IMR-90 (cell line): ENCODE measurements around the gene MRFAP1L1. TPM values are rescaled to one million over a fixed set of nuclear protein-coding genes. Genes with fewer than 3 reads are reported as not detected.

Source experiments
- ATAC-seq: fragments of 200-7000 bp; cut with Tn5 transposase; 2 replicates; pipeline ENCODE4 v1.9.1; 2020; ENCODE audit warnings: low read depth, mild to moderate bottlenecking, moderate library complexity
- BruUV-seq: library from RNA; stranded (reverse); fragments of 400-500 nt; replicated peaks from 2 replicates; lab custom pipeline; 2021; lab: Mats Ljungman, UMichigan
- CTCF ChIA-PET: fragments of 300-600 bp; formaldehyde crosslinking; extraction: SDS; loops from one replicate; lab custom pipeline; 2021; ENCODE audit warnings: antibody characterized with exemption; lab: Yijun Ruan, JAX
- POLR2A ChIA-PET: fragments of 300-600 bp; sonication (Branson Sonifier 250); formaldehyde crosslinking; loops from one replicate; lab custom pipeline; 2022; ENCODE audit warnings: antibody characterized with exemption; ENCODE audit not compliant: unreplicated experiment; lab: Charles Lee
- DNase-seq: peaks from one replicate; pipeline ENCODE4 v3.0.0; 2013
- H2AFZ ChIP-seq: replicated peaks from 2 replicates; pipeline ENCODE3; 2013; ENCODE audit warnings: low read length, mild to moderate bottlenecking; ENCODE audit not compliant: poor library complexity
- H2AK5ac ChIP-seq: 2 replicates; pipeline ENCODE4 v1.6.1; 2013; ENCODE audit warnings: low read depth, low read length, inconsistent platforms
- H2AK9ac ChIP-seq: replicated peaks from 2 replicates; pipeline ENCODE3; 2013; ENCODE audit warnings: mild to moderate bottlenecking, low read depth, low read length, moderate library complexity; ENCODE audit not compliant: poor library complexity
- H2BK120ac ChIP-seq: 2 replicates; pipeline ENCODE4 v1.6.1; 2013; ENCODE audit warnings: low read depth, low read length, inconsistent platforms
- H2BK15ac ChIP-seq: 3 replicates; pipeline ENCODE4 v1.6.1; 2013; ENCODE audit warnings: low read depth, low read length, inconsistent platforms
- H2BK20ac ChIP-seq: 2 replicates; pipeline ENCODE4 v1.6.1; 2013; ENCODE audit warnings: low read depth, mild to moderate bottlenecking, inconsistent platforms, low read length, moderate library complexity
- H2BK5ac ChIP-seq: 2 replicates; pipeline ENCODE4 v1.6.1; 2013; ENCODE audit warnings: mild to moderate bottlenecking, low read depth, low read length, inconsistent platforms; ENCODE audit not compliant: poor library complexity, severe bottlenecking
- H3K14ac ChIP-seq: replicated peaks from 2 replicates; pipeline ENCODE4 v1.6.1; 2013; ENCODE audit warnings: low read depth, low read length, inconsistent platforms
- H3K18ac ChIP-seq: 2 replicates; pipeline ENCODE4 v1.6.1; 2013; ENCODE audit warnings: low read depth, low read length, control low read depth
- H3K23ac ChIP-seq: 2 replicates; pipeline ENCODE4 v1.6.1; 2013; ENCODE audit warnings: low read depth, low read length, inconsistent platforms
- H3K27ac ChIP-seq: 2 replicates; pipeline ENCODE4 v1.5.1; 2013; ENCODE audit warnings: mild to moderate bottlenecking, control low read depth, low read length; ENCODE audit not compliant: insufficient read depth
- H3K27me3 ChIP-seq: 2 replicates; pipeline ENCODE4 v1.6.1; 2013; ENCODE audit warnings: low read length; ENCODE audit not compliant: control insufficient read depth, insufficient read depth
- H3K36me3 ChIP-seq: 2 replicates; pipeline ENCODE4 v1.6.1; 2013; ENCODE audit warnings: low read length, mixed read lengths; ENCODE audit not compliant: control insufficient read depth, insufficient read depth
- H3K4ac ChIP-seq: 2 replicates; pipeline ENCODE4 v1.6.1; 2013; ENCODE audit warnings: low read depth, low read length, inconsistent platforms
- H3K4me1 ChIP-seq: 2 replicates; pipeline ENCODE4 v1.6.1; 2013; ENCODE audit warnings: low read length, mixed read lengths; ENCODE audit not compliant: control insufficient read depth, insufficient read depth
- H3K4me2 ChIP-seq: 2 replicates; pipeline ENCODE4 v1.6.1; 2013; ENCODE audit warnings: low read depth, mild to moderate bottlenecking, control low read depth, low read length, moderate library complexity
- H3K4me3 ChIP-seq: 2 replicates; pipeline ENCODE4 v1.5.1; 2013; ENCODE audit warnings: low read depth, mild to moderate bottlenecking, control low read depth, low read length, moderate library complexity; ENCODE audit not compliant: insufficient read depth
- H3K56ac ChIP-seq: 2 replicates; pipeline ENCODE4 v1.6.1; 2013; ENCODE audit warnings: low read length, inconsistent platforms; ENCODE audit not compliant: insufficient read depth; ENCODE audit errors: extremely low read depth
- H3K79me1 ChIP-seq, 2 experiments: 2 replicates each; pipeline ENCODE4 v1.6.1; 2013; ENCODE audit warnings: low read length in 2 of 2, inconsistent platforms in 1 of 2, low read depth in 1 of 2
- H3K9ac ChIP-seq: 2 replicates; pipeline ENCODE4 v1.6.1; 2013; ENCODE audit warnings: low read depth, low read length, control low read depth
- H3K9me1 ChIP-seq: 2 replicates; pipeline ENCODE4 v1.6.1; 2013; ENCODE audit warnings: low read length, inconsistent platforms; ENCODE audit not compliant: insufficient read depth
- H3K9me3 ChIP-seq: 2 replicates; pipeline ENCODE4 v1.6.1; 2013; ENCODE audit warnings: low read length; ENCODE audit not compliant: control insufficient read depth, insufficient read depth
- H4K20me1 ChIP-seq: 2 replicates; pipeline ENCODE4 v1.6.1; 2013; ENCODE audit warnings: low read length, inconsistent platforms; ENCODE audit not compliant: insufficient read depth
- H4K5ac ChIP-seq: 2 replicates; pipeline ENCODE4 v1.6.1; 2013; ENCODE audit warnings: mild to moderate bottlenecking, low read depth, low read length, control low read depth
- H4K8ac ChIP-seq, 2 experiments: 2 replicates each; pipeline ENCODE4 v1.6.1; 2013; ENCODE audit warnings: low read depth in 2 of 2, low read length in 2 of 2, control low read depth in 1 of 2, inconsistent platforms in 1 of 2
- H4K91ac ChIP-seq: 2 replicates; pipeline ENCODE4 v1.6.1; 2013; ENCODE audit warnings: low read depth, low read length, inconsistent platforms; ENCODE audit not compliant: insufficient read depth
- BHLHE40 ChIP-seq: fragments of 150-350 bp; IDR thresholded peaks from 2 replicates; pipeline ENCODE4 v1.6.1; 2016; ENCODE audit warnings: mild to moderate bottlenecking, low read depth, low read length
- MAFK ChIP-seq: IDR thresholded peaks from 2 replicates; pipeline ENCODE4 v1.6.1; 2012; ENCODE audit warnings: low read depth, low read length, improper control_type of control experiment
- MXI1 ChIP-seq: IDR thresholded peaks from 2 replicates; pipeline ENCODE4 v1.6.1; 2012; ENCODE audit warnings: low read depth, mild to moderate bottlenecking, low read length, moderate library complexity, borderline replicate concordance
- POLR2A ChIP-seq: IDR thresholded peaks from 2 replicates; pipeline ENCODE4 v1.6.1; 2012; ENCODE audit warnings: mild to moderate bottlenecking, low read depth, low read length
- RCOR1 ChIP-seq: IDR thresholded peaks from 2 replicates; pipeline ENCODE4 v1.6.1; 2012; ENCODE audit warnings: mild to moderate bottlenecking, low read length, improper control_type of control experiment; ENCODE audit not compliant: insufficient replicate concordance
- RFX5 ChIP-seq: IDR thresholded peaks from 2 replicates; pipeline ENCODE4 v1.8.0; 2012; ENCODE audit warnings: low read depth, mild to moderate bottlenecking, low read length, moderate library complexity
- SMC3 ChIP-seq: fragments of 150-350 bp; IDR thresholded peaks from 2 replicates; pipeline ENCODE4 v1.6.1; 2016; ENCODE audit warnings: low read depth, mild to moderate bottlenecking, antibody characterized with exemption, low read length, moderate library complexity
- WGBS, 2 experiments: methylation state at CpG; one replicate each; pipeline versions ENCODE4 v1.1.5 to v1.1.7; 2013; ENCODE audit warnings: missing lambda C conversion rate in 2 of 2; ENCODE audit not compliant: insufficient read length in 1 of 2; ENCODE audit errors: extremely low coverage in 2 of 2; 5-methylcytosine and 5-hydroxymethylcytosine counted together
- dilution Hi-C: fragments of 300-500 bp; cut with HindIII; formaldehyde crosslinking; loops from one replicate; pipeline ENCODE4 v1.14.3; 2018; ENCODE audit warnings: low sequenced_read_pairs; ENCODE audit not compliant: unreplicated experiment
- in situ Hi-C: fragments of 300-500 bp; cut with MboI; formaldehyde crosslinking; loops from 3 replicates; pipeline ENCODE4 v1.14.3; 2019; ENCODE audit warnings: low sequenced_read_pairs, inconsistent platforms, mixed read lengths
- intact Hi-C: fragments of 100-400 bp; cut with micrococcal nuclease; formaldehyde crosslinking; loops from 2 replicates; pipeline ENCODE4 v1.10.0; 2022
- polyA plus RNA-seq, 3 experiments: library from polyadenylated mRNA; depleted of rRNA; stranded (reverse); fragments of >200 nt; gene quantifications; 2 replicates each; pipeline ENCODE4 v1.2.3, GENCODE V29; 2012; ENCODE audit warnings: low replicate concordance in 1 of 3
- total RNA-seq: library from RNA; depleted of rRNA; stranded (reverse); fragments of >200 nt; gene quantifications from 2 replicates; pipeline ENCODE4 v1.2.3, GENCODE V29; 2012
- TF ChIP-seq, protein P1 (sequence below): conservative IDR thresholded peaks from 2 replicates; pipeline ENCODE4 v1.5.1; 2012; ENCODE audit warnings: mild to moderate bottlenecking, low read depth, low read length, improper control_type of control experiment

MRFAP1L1 gene
- total and polyA plus RNA-seq, 2 of the 4 experiments (the other 2 are of a cell fraction): 31.7 to 47.0 TPM

DNA sequence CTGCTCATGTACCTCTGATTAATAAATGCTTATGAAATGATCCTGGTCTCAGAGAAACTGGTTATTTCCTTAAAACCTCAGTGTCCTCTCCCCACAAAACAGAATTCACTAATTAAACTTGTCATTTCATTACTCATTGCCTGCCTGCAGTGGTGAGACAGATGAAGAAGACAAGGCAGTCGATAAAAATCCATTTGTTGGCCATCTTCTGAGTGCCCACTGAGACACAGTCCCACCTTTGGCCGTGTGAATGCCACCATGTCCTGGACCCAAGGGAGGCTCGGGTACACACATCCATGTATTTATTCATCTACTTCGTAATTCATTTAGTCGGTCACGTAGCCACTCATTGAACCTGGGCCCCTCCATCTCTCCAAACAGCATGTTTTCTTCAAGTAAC, 12.5 kb downstream of the MRFAP1L1 start:
- no TSS peak for BruUV-seq
- no peaks in the 10 kb centered on the region for H3K9me3 ChIP-seq
- no peak overlapping the region for H3K14ac ChIP-seq
- no peak overlapping the region for H3K9ac ChIP-seq
- no peak overlapping the region for H3K4ac ChIP-seq
- no peak overlapping the region for H2BK15ac ChIP-seq
- WGBS, 2 experiments: 96% methylated on average over 4 of the region's 6 CpGs; no CpG with 5 or more reads in 1 of the 2 experiments
- no peak overlapping the region for H2AK9ac ChIP-seq
- no peaks in the 10 kb centered on the region; the same call in 1 of the 2 replicates for H4K20me1 ChIP-seq
- no peak overlapping the region for H2BK5ac ChIP-seq
- ATAC-seq (no peak), DNase-seq (no peak)
- no peak overlapping the region for H3K56ac ChIP-seq
- H3K27ac ChIP-seq: no peak overlapping the region
- H2BK120ac ChIP-seq: no peak overlapping the region
- no peak overlapping the region for H3K4me2 ChIP-seq
- H3K18ac ChIP-seq: no peak overlapping the region
- intact Hi-C loops (no loop called here), in situ Hi-C loops (no loop called here), dilution Hi-C loops (no loop called here)
- no peaks in the 10 kb centered on the region for H3K27me3 ChIP-seq
- CTCF ChIA-PET: no interaction called here
- no peak overlapping the region for H2AFZ ChIP-seq
- no peak overlapping the region for H3K23ac ChIP-seq
- H3K79me1 ChIP-seq: peaks cover 0 to 27% of the 10 kb centered on the region in 2 experiments; a peak in 2 of 4 replicates
- POLR2A ChIA-PET: no interaction called here
- H4K5ac ChIP-seq: no peak overlapping the region
- H3K4me1 ChIP-seq: peaks cover 19% of the 10 kb centered on the region
- no peaks in the 10 kb centered on the region for H3K36me3 ChIP-seq
- no peak overlapping the region for H4K91ac ChIP-seq
- H3K4me3 ChIP-seq: no peak overlapping the region
- no peak for TF ChIP-seq SMC3
- TF ChIP-seq POLR2A: no peak
- TF ChIP-seq BHLHE40: no peak
- no peak for TF ChIP-seq MXI1
- no peak for TF ChIP-seq RCOR1
- no peak for TF ChIP-seq RFX5
- TF ChIP-seq, protein P1, sequence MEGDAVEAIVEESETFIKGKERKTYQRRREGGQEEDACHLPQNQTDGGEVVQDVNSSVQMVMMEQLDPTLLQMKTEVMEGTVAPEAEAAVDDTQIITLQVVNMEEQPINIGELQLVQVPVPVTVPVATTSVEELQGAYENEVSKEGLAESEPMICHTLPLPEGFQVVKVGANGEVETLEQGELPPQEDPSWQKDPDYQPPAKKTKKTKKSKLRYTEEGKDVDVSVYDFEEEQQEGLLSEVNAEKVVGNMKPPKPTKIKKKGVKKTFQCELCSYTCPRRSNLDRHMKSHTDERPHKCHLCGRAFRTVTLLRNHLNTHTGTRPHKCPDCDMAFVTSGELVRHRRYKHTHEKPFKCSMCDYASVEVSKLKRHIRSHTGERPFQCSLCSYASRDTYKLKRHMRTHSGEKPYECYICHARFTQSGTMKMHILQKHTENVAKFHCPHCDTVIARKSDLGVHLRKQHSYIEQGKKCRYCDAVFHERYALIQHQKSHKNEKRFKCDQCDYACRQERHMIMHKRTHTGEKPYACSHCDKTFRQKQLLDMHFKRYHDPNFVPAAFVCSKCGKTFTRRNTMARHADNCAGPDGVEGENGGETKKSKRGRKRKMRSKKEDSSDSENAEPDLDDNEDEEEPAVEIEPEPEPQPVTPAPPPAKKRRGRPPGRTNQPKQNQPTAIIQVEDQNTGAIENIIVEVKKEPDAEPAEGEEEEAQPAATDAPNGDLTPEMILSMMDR: no peak
- TF ChIP-seq MAFK: no peak
- no peaks in the 10 kb centered on the region; the same call in 1 of the 2 replicates for H3K9me1 ChIP-seq
- no peak overlapping the region for H4K8ac ChIP-seq
- no peak overlapping the region for H2AK5ac ChIP-seq
- no peak overlapping the region for H2BK20ac ChIP-seq
